K562 (cell line): ENCODE data around the gene FADS1. TPM values are rescaled to one million over a fixed set of nuclear protein-coding genes. Genes with fewer than 3 reads are reported as not detected.
A peak's percentile ranks its signal among the peaks of the same experiment; 100 is the strongest.

ENCODE experiments used
- ATF1 ChIP-seq, 2 experiments: fragments of 450-650 bp in 1 of 2; IDR thresholded peaks; 2 replicates each; pipeline ENCODE4 v1.6.1; 2016; ENCODE audit warnings: missing compliant biosample characterization in 1 of 2, missing genetic modification characterization in 1 of 2
- CBX1 ChIP-seq: sonication (generic); IDR thresholded peaks from 2 replicates; pipeline ENCODE4 v1.6.1; 2016; ENCODE audit warnings: antibody characterized with exemption, low read depth, mild to moderate bottlenecking
- HDAC8 ChIP-seq: fragments of 450-650 bp; IDR thresholded peaks from 2 replicates; pipeline ENCODE4 v1.6.1; 2016; ENCODE audit warnings: mild to moderate bottlenecking, missing genetic modification characterization, moderate library complexity, missing compliant biosample characterization
- MBD1 ChIP-seq: fragments of 250-450 bp; sonication (Bioruptor Pico); IDR thresholded peaks from 2 replicates; pipeline ENCODE4 v1.8.0; 2022; ENCODE audit warnings: inconsistent platforms
- PML ChIP-seq: IDR thresholded peaks from 2 replicates; pipeline ENCODE4 v1.6.1; 2012; ENCODE audit warnings: low read length, inconsistent platforms
- PPARD ChIP-seq: fragments of 250-450 bp; sonication (Bioruptor Pico); IDR thresholded peaks from 2 replicates; pipeline ENCODE4 v1.8.0; 2022; ENCODE audit warnings: inconsistent platforms, mild to moderate bottlenecking, moderate library complexity
- RB1 ChIP-seq: fragments of 450-650 bp; IDR thresholded peaks from 2 replicates; pipeline ENCODE4 v1.6.1; 2017; ENCODE audit warnings: low read depth, mild to moderate bottlenecking
- SFPQ ChIP-seq: fragments of 200-400 bp; formaldehyde crosslinking; IDR thresholded peaks from 2 replicates; pipeline ENCODE4 v1.6.1; 2017; ENCODE audit warnings: mild to moderate bottlenecking, low read depth, low read length, moderate library complexity
- SMAD3 ChIP-seq: fragments of 450-650 bp; formaldehyde crosslinking; conservative IDR thresholded peaks from 2 replicates; pipeline ENCODE4 v1.4.0; 2020; ENCODE audit warnings: mild to moderate bottlenecking
- TFAM ChIP-seq: fragments of 250-450 bp; sonication (Bioruptor Pico); conservative IDR thresholded peaks from 2 replicates; pipeline ENCODE4 v1.5.0; 2021; ENCODE audit warnings: mild to moderate bottlenecking, moderate library complexity
- ZNF197 ChIP-seq: fragments of 200-800 bp; sonication (Bioruptor generic); IDR thresholded peaks from 2 replicates; pipeline ENCODE4 v1.6.1; 2016; ENCODE audit warnings: low read depth, missing genetic modification characterization, missing compliant biosample characterization
- ZNF274 ChIP-seq: IDR thresholded peaks from 2 replicates; pipeline ENCODE4 v1.6.1; 2011; ENCODE audit warnings: low read depth, mild to moderate bottlenecking, low read length, moderate library complexity, borderline replicate concordance
- ZNF407 ChIP-seq: fragments of 450-650 bp; IDR thresholded peaks from 2 replicates; pipeline ENCODE4 v1.6.1; 2016; ENCODE audit warnings: low read depth
- ZNF584 ChIP-seq: fragments of 200-800 bp; sonication (Bioruptor generic); IDR thresholded peaks from 2 replicates; pipeline ENCODE4 v1.6.1; 2016; ENCODE audit warnings: low read depth, mild to moderate bottlenecking, missing genetic modification characterization, missing compliant biosample characterization
- polyA plus RNA-seq, 8 experiments: library from polyadenylated mRNA; depleted of rRNA in 4 of 8; stranded (reverse) in 5 of 8; unstranded in 3 of 8; fragments of >200 nt; fragmentation: Nextera tagmentation in 2 of 8; fragmentation: Illumina TruSeq in 1 of 8; extraction: Ambion mirVana in 2 of 8; extraction: Trizol in 1 of 8; gene quantifications; 2 replicates each; pipeline versions ENCODE4 v1.2.1 to v1.2.3, GENCODE V29; 2011 to 2014; ENCODE audit warnings: inconsistent platforms in 1 of 8, missing spikeins in 1 of 8
- total RNA-seq, 7 experiments: library from RNA; depleted of rRNA in 6 of 7; stranded (reverse); fragments of >200 nt in 6 of 7; fragmentation: Illumina TruSeq in 2 of 7; extraction: Trizol in 2 of 7; gene quantifications; 2 replicates each; pipeline versions ENCODE4 v1.2.1 to v1.2.3, GENCODE V29; 2011 to 2021; ENCODE audit warnings: low replicate concordance in 1 of 7
- TF ChIP-seq, protein P1 (sequence below): sonication (generic); formaldehyde crosslinking; IDR thresholded peaks from 2 replicates; pipeline ENCODE4 v1.8.0; 2022; ENCODE audit warnings: mild to moderate bottlenecking, missing genetic modification reagents

The FADS1 gene
- total and polyA plus RNA-seq, 9 of the 15 experiments (the other 6 are each of a cell fraction or from before 2014, with no cell fraction given): 110 to 864 (median 364) TPM

DNA sequence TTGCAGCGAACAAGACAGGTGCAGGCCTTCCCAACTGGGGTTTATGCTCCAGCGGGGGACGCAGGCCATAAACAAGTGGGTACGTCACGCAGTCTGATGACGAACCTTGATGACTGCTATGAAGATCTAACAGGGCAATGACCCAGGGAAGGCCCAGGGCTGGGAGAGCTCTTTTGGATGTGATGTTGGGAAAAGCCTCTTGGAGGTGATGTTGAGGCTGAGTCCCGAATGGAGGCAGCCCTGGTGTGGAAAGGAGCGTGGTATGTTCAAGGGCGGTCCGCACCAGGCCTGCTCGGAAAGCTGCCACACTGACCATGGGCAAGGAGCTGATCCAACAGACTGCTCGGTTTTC lies 17.1 kb upstream of the FADS1 start (continued):
- TF ChIP-seq ZNF407 (no peak), RB1 (0 out of 2 replicates have a peak, but pooled peaks have one; percentile 7), PML (no peak), PPARD (CRISPR knock-in tag) (no peak), ATF1 (CRISPR knock-in tag; IDR thresholded peaks at IDR 0.05) (no peak), ATF1 (tag; IDR thresholded peaks at IDR 0.05) (no peak), ZNF584 (CRISPR knock-in tag) (peak; percentile 38; the same call in 1 of the 2 replicates), TFAM (no peak), HDAC8 (tag) (no peak), ZNF274 (no peak), SFPQ (no peak), ZNF197 (CRISPR knock-in tag) (0 out of 2 replicates have a peak, but pooled peaks have one; percentile 2), MBD1 (CRISPR knock-in tag) (0 out of 2 replicates have a peak, but pooled peaks have one; percentile 31), SMAD3 (CRISPR knock-in tag) (no peak), CBX1 (no peak)
- TF ChIP-seq, protein P1, sequence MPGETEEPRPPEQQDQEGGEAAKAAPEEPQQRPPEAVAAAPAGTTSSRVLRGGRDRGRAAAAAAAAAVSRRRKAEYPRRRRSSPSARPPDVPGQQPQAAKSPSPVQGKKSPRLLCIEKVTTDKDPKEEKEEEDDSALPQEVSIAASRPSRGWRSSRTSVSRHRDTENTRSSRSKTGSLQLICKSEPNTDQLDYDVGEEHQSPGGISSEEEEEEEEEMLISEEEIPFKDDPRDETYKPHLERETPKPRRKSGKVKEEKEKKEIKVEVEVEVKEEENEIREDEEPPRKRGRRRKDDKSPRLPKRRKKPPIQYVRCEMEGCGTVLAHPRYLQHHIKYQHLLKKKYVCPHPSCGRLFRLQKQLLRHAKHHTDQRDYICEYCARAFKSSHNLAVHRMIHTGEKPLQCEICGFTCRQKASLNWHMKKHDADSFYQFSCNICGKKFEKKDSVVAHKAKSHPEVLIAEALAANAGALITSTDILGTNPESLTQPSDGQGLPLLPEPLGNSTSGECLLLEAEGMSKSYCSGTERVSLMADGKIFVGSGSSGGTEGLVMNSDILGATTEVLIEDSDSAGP (CRISPR knock-in tag): 0 out of 2 replicates have a peak, but pooled peaks have one; percentile 29
